ENCODE results near the gene RBPMS2.
"Not testable (repeated sequence)": the region's sequence is repeated elsewhere in the genome, so short reads cannot be mapped to it uniquely, and the experiment has no call there.

Gene RBPMS2

DNA sequence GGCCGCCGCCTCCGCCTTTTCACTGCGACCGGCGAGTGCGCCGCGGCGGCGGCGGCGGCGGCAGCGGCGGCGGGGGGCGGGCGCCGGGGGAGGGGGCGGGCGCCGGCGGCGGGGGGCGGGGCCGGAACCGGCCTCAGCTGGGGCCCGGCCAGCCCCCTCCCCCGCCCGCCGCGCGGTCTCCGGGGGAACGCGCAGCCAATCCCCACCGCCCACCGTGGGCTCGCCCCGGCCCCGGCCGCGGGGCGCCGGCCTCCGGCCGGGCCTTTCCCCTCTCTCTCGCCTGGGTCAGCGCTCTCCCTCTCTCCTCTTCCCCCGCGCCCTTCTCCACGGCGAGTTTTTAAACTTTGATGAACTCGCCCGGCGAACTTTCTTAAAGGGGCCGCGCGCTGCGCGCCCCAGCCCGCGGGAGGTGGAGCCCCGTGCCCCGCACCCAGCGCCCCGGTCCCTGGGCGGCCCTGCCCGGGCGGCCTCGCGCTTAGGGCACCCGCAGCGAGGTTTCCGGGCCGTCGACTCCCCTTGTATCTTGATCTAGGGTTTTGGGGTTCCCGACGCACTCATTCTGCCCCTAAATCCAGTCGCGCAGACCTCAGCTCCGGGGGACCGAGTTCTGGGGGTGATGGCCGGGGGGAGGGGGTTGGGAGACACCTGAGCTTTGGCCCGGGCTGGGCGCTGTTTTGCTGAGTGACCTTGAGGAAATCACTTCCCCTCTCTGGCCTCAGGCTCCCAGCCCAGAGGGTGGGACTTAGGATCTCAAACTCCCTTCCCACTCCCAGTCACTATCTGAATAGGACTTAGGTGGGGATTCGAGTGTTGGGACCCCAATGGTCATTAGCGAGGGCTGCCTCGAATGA lies at the start of gene RBPMS2:
RBPMS2 (minus strand) TSS at position 39 of the 851 bp plus-strand sequence. CDS start 270 bp downstream, outside the sequence.
- no peak for FAIRE-seq

DNA sequence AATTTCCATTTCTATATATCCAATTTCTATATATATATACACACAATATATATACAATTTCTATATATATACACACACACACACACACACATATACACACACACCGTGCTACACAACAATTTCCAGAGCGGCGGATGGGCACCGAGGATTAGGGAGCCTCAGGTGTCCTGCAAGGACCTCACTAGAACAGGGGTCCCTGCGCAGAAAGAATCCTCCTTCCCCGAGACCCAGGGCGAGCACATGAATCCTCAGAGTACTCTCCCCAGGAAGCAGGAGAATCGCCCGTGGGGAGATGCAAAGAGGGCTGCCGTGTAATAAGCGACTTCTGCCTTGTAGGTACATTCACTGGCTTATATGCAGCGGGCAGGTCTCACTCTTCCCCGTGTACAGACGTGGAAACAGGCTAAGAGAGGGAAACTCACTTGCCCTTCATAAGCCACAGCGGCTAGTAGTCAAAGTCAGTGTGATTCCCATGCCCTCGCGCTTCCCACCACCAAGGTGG lies 49.6 kb upstream of the RBPMS2 start:
- no peak for FAIRE-seq

DNA sequence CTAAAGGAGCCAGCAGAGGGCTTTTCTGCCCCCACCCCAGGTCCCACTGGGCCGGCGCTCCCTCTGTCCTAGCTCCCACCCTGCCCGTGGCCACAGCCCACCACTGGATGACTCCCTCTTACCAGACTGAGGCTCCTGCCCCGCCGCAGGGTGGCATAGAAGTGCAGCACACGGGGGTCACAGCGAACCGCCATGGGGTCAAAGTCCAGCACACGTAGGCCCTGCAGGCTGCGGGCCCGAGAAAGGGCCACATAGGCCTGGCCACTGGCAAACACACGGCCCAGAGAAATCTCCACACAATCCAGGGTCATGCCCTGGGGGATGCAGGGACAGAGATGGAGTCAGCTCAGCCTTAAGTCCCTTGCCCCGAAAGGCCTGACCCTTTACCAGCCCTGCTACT lies 41.1 kb upstream of the RBPMS2 start:
- FAIRE-seq: no peak

DNA sequence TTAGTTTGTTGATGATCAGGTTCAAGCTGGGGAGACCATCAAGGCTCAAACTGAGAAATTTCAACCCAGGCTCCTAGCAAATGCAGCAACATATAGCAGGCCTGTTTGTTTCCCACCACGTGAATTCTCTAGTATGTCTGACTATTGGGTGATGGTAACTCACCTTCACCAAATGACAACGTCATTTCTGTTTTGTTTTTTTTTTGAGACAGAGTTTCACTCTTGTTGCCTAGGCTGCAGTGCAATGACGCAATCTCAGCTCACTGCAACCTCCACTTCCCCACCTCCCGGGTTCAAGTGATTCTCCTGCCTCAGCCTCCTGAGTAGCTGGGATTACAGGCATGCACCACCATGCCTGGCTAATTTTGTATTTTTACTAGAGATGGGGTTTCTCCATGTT lies 39.6 kb upstream of the RBPMS2 start:
- not testable (repeated sequence) for FAIRE-seq

DNA sequence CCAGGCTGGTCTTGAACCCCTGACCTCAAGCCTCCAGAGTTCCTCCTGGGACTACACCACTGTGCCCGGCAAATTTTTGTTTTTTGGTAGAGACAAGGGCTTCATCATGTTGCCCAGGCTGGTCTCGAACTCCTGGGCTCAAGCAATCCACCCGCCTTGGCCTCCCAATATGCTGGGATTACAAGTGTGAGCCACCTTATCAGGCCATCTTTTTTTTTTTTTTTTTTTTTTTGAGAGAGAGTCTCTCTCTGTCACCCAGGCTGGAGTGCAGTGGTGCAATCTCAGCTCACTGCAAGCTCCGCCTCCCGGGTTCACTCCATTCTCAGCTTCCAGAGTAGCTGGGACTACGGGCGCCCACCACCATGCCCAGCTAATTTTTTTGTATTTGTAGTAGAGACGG lies 38.9 kb upstream of the RBPMS2 start:
- not testable (repeated sequence) for FAIRE-seq

DNA sequence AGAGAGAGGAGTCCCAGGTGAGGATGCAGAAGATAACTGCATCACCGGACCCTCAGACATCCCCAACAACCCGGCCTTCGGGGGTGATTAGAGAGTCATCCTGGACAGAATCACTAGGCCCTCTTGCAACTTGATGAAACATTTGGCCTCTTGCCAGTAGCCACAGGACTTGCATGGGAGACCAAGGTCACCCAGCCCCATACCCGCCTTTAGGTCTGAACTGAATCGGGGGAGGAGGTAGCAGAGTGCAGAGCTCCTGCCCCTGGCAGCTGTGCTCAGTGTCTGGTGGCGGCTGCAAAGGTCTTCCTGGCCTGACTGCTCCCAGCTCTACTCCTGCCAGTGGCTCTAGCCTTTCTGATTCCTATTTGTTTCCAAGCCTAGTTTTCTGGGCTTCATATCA lies 37.7 kb upstream of the RBPMS2 start:
- FAIRE-seq: no peak

DNA sequence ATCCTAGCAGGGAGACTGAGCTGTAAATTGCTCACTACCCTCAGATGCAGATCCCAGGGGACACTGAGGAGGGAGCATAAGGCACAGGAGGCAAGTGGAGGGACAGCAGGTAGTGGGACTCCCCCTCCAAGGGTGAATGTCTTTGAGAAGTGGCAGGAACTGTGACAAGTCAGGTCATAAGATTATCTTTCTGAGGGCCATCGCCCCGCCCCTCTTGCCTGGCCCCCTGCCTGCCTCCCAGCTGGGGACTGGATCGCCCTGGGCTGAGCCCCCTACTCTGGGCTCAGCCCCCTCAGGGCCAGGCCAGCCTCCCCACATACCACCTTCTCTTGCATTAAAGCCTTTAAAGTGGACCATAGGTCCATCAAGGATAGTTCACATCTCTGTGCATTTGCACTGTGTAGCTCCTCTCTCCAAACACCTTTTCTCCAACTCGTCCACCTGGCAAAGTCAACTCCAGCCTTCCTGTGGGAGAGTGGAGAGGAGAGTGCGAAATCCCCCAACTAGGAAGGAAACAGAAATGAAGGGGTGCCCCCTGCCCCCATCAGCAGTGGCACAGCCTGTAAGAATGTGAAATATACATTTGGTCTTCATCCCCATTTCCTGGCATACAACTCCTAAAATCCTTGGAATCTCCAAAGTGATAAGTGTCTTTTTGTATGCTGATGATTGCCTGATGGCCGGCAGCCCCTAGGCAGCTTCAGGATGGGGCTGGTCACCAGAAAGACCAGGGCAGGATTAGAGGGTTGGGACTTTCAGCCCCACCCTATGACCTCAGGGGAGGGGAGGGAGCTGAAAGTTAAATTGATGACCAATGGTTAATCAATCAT lies 35.3 kb upstream of the RBPMS2 start:
- FAIRE-seq: no peak

DNA sequence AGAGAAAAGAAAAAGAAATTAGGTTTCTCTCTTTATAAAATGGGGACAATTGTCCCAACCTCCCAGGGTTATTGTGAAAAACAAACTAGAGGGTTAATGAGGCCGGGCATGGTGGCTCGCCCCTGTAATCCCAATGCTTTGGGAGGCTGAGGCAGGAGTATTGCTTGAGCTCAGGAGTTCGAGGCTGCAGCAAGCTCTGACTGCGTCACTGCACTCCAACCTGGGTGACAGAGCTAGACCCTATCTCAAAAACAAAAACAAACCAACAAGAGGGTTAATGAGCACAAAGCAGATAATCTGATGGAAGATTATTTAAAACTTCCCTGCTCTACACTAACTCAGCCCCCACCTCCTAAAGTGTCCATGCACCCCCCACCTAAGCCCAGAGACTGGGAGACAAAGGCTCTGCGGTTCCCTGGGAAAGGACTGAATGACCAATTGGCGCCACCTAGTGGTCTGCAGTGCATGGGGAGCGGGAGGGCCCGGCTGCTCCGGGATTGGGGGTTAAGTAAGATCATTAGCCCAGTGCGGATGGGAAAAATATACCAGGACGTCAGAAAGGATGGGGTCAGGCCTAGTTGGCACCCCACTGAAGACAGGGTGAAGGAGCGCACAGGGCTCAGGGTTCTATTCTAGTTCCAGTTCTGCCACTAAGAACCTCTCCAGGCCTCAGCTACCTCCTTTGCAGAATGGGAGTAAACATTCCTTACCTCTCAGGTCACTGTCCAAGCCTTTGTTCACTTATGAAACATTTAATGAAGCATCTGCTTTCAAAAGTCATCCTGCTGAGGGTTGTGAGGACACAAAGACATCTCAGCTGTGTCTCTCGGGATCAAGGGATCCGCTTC lies 34.5 kb upstream of the RBPMS2 start:
- peak; percentile 73 for FAIRE-seq

DNA sequence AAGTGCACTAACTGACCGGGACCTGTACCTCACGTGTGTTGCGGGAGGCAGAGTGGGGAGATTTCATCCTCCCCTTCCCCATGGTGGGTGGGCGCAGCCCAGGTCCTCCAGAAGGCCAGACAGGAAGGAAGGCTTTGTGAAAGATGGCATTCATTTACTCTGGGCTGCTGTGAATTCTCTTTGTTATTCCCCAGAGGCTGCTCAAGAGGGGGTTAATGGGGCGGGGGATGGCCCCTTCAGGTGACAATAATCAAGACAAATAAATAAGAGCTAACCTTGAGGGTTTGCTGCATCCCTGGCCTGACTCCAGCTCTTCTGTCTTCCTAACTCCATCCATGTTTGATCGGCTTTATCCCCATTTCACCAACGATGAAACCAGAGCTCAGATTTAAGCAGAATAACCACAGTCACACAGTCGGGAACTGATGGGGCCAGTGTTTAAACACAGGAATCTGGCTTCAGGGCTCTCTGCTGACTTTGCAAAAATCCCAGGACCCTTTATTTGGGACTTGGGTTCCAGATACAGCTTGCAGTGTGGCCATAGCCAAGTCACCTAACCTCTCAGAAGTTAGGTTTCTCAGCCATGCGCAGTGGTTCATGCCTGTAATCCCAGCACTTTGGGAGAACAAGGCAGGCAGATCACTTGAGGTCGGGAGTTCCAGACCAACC lies 33.5 kb upstream of the RBPMS2 start:
- FAIRE-seq: no peak

DNA sequence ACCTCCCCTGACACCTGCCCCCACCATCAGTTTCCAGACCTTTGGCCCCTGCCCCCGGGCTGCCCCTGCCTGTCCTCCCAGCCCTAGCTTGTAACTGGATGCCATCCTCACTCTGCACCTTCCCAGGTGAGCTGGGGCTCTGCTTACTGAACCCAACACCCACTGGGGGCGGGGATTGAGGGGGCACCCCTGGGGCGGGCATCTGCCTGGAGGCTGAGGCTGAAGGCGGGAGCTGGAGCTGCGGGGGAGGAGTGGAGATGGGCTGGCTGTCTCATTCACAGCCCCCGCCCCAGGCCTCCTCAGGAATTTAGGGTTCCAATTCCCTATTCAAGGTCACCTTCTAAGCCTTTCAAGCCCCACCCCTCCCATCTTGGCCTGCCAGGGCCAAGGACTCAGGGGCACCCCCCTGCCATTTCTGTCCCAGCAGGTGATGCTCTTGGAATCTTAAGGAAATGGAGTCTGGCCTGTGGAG lies 32.4 kb upstream of the RBPMS2 start:
- FAIRE-seq: no peak

DNA sequence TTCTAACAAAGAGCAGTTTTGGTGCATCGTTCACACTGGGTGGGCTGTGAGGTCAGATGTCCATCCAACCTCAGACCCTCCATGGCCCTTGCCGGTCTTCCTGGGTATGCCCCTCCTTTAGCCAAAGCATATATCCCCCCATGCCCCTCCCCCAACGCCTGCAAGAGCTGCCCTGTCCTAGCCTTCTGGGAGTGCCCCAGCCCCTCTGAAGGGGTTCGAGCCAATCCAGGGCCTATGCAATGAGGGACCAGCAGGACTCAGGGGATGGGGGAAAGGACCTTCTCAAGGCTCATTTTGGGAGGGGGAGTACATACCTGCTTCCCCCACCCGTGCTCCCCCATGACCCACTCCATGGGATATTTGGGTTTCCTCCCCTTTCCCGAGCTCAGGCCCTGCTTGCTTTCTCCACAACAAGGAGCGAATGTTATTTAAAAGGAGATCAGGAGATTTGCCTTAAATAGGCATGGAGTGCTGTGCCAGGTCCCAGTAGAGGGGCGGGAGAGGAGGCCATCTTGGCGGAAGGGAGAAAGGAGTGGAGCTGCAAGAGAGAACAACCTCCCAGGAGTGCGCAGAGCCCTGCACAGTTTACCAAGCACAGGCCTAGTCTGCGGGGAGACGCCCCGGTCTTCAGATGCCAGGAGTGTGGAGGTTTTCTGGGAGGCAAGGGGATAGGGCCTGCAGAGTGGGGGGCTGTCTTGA lies 31.8 kb upstream of the RBPMS2 start:
- no peak for FAIRE-seq

DNA sequence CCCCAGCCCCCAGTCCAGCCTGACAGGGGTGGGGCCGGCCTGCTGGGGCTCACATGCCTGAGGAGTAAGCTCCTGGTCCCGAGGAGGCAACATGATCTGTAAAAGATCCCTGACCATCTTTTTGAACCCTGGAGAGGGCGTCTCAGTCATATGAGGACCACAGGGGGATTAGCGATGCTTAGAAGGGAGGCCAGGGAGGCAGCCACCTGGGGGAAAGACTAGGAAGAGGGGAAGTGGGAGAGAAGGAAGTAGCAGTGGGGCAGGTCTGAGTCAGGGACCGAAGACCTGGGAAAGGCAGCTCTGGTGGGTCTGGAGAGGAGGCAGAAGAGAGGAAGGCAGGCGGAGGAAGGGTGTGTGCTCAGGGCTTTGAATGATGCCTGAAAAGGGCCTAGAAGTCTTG lies 31.1 kb upstream of the RBPMS2 start:
- FAIRE-seq: no peak

DNA sequence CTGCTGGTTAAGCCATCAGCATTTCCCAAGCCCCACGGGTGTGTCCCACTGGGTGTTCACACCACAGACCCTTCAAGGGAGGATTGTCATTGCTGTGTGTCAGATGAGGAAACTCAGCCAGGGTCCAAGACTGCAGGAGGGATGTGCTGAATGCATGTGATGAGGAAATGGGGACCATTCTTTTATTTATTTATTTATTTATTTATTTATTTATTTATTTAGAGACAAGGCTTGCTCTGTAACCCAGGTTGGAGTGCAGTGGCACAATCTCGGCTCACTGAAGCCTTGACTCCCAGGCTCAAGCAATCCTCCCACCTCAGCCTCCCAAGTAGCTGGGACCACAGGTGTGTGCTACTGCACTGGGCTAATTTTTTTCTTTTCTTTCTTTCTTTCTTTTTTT lies 29.2 kb upstream of the RBPMS2 start:
- FAIRE-seq: no peak

DNA sequence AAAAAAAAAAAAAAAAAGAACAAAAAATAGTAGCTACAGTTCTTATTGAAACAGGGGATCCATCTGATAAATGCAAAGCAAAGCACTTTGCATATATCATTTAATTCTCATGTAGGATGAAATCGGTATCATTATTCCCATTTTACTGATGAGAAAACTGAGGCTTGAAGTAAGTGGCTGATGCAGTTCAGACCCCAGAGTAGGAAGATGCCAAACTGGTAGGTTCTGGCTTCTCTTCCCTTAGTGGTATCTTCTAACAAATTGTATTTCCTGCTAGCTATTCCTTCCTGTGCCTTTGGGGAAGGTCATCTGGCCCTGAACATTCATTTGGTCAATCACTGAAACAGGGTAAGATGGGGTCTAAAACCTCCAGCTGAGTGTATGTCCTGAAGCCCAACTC lies 28.1 kb upstream of the RBPMS2 start:
- FAIRE-seq: no peak

DNA sequence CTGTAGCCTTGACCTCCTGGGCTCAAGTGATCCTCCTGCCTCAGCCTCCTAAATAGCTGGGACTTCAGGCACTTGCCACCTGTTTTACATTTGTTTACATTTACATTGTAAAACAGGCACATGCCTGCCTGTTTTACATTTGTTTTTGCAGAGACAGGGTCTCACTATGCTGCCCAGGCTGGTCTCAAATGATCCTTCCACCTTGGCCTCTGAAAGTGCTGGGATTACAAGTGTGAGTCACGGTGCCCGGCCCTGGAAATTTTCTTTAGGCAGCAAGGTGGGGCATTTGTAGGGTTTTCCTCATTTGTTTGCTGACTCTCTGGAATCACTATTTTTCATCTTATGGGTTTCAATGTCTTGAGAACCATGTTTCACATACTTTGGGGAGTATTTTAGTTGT lies 25.1 kb upstream of the RBPMS2 start:
- FAIRE-seq: no peak

DNA sequence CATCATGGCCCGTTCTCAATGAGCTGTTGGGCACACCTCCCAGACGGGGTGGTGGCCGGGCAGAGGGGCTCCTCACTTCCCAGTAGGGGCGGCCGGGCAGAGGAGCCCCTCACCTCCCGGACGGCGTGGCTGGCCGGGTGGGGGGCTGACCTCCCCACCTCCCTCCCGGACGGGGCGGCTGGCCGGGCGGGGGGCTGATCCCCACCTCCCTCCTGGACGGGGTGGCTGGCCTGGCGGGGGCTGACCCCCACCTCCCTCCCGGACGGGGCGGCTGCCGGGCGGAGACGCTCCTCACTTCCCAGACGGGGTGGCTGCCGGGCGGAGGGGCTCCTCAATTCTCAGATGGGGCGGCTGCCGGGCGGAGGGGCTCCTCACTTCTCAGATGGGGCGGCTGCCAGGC lies 23.5 kb upstream of the RBPMS2 start:
- not testable (repeated sequence) for FAIRE-seq

DNA sequence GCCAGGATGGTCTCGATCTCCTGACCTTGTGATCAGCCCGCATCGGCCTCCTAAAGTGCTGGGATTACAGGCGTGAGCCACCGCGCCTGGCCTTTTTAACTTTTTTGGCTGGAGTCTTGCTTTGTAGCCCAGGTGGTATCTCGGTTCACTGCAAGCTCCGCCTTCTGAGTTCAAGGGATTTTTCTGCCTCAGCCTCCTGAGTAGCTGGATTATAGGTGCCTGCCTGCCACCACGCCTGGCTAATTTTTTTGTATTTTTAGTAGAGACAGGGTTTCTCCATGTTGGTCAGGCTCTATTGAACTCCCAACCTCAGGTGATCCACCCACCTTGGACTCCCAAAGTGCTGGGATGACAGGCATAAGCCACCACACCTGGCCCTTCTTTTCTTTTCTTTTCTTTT lies 20.5 kb upstream of the RBPMS2 start:
- FAIRE-seq: not testable (repeated sequence)

DNA sequence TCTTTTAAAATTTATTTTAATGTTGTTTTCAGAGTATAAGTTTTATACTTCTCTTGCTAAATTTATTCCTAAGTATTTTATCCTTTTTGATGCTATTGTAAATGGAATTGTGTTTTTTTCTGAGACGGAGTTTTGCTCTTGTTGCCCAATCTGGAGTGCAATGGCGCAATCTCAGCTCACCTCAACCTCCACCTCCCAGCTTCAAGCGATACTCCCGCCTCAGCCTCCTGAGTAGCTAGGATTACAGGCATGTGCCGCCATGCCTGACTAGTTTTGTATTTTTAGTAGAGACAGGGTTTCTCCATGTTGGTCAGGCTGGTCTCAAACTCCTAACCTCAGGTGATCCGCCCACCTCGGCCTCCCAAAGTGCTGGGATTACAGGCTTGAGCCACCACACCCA lies 19.9 kb upstream of the RBPMS2 start:
- FAIRE-seq: not testable (repeated sequence)

DNA sequence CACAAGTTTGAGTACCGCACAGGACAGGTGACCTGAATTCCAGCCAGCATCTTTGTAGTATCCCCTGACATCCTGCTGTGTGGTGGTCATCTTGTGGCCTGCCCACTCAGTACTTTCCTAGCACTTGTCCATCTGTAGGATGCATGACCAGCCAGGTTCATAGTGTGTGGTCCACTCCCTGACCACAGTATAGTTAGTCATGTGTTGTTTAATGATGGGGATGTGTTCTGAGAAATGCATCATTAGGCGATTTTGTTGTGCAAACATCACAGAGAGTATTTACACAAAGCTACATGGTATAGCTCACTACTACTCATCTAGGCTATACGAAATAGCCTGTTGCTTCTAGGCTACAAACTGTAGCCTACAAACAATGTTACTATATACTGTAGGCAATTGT lies 16.9 kb upstream of the RBPMS2 start:
- no peak for FAIRE-seq

DNA sequence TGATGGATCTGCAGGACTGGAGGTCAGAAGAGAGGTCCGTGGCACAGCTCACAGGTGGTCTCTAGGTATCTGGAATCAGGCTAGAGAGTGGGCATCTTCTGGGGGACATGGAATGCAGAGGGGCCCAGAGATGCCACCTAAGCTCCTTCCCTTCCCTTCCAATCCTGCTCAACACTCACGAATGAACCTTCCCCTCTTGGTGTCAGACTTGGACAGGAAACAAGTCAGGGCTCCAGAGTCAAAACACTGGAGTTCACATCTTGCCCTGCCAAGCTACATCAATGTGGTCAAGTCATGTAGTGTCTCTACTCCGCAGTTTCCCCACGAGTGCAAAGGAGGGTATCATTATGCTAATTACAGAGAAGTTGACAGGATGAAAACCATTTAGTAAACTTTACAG lies 16.0 kb upstream of the RBPMS2 start:
- FAIRE-seq: no peak

DNA sequence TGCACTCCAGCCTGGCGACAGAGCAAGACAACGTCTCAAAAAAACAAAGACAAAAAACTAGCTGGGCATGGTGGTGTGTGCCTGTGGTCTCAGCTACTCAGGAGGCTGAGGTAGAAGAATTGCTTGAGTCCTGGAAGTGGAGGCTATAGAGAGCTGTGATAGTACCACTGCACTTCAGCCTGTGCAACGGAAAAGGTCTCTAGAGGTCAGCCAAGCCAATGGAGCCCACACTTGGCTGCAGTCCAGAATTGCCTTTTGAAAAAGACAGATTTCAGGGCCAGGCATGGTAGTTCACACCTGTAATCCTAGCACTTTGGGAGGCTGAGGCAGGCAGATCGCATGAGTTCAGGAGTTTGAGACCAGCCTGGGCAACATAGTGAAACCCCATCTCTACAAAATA lies 8.4 kb upstream of the RBPMS2 start:
- no peak for FAIRE-seq

DNA sequence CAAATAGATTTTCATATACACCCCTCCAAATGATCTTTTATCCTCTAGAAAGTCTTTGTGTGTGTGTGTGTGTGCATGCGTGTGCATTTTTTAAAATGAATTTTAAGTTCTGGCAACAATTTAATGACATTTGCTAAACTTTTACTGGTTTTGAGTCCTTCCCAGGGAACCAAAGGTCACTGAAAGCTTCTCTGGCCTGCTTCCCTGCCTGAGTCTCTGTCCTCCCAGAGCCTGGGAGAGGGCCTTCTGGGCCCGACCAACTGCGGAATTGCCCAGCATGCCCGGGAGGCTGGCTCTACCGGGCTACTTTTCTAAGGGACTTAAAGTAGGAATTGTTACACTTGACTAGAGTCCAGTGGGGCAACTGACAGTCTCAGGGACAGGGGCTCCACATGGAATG lies 7.4 kb upstream of the RBPMS2 start:
- FAIRE-seq: no peak

All from G401.6 (cell line).